GM12878 (cell line): ENCODE measurements around the gene PDF. TPM values are rescaled to one million over a fixed set of nuclear protein-coding genes. Genes with fewer than 3 reads are reported as not detected.

Source experiments
- CBX5 ChIP-seq: sonication (generic); IDR thresholded peaks from 2 replicates; pipeline ENCODE4 v1.6.1; 2016; ENCODE audit warnings: low read depth, moderate library complexity, mild to moderate bottlenecking, inconsistent platforms
- EED ChIP-seq: sonication (generic); IDR thresholded peaks from 2 replicates; pipeline ENCODE4 v1.6.1; 2016; ENCODE audit warnings: antibody characterized with exemption, low read depth
- KLF5 ChIP-seq: fragments of 450-650 bp; IDR thresholded peaks from 2 replicates; pipeline ENCODE4 v1.6.1; 2014; ENCODE audit warnings: mild to moderate bottlenecking; ENCODE audit not compliant: partially characterized antibody
- MXI1 ChIP-seq: fragments of 150-350 bp; IDR thresholded peaks from 2 replicates; pipeline ENCODE4 v1.6.1; 2011; ENCODE audit warnings: low read depth, mild to moderate bottlenecking, inconsistent platforms, low read length, improper control_type of control experiment
- NFYA ChIP-seq: IDR thresholded peaks from 2 replicates; pipeline ENCODE4 v1.6.1; 2011; ENCODE audit warnings: low read depth, mild to moderate bottlenecking, low read length, improper control_type of control experiment, borderline replicate concordance
- PAX8 ChIP-seq: fragments of 450-650 bp; IDR thresholded peaks from 2 replicates; pipeline ENCODE4 v1.6.1; 2017; ENCODE audit warnings: mild to moderate bottlenecking, moderate library complexity
- PML ChIP-seq: IDR thresholded peaks from 2 replicates; pipeline ENCODE4 v1.6.1; 2012; ENCODE audit warnings: low read length, inconsistent platforms
- SIN3A ChIP-seq: IDR thresholded peaks from 2 replicates; pipeline ENCODE4 v1.6.1; 2012; ENCODE audit warnings: low read depth, low read length, improper control_type of control experiment
- SIX5 ChIP-seq: IDR thresholded peaks from 2 replicates; pipeline ENCODE4 v1.6.1; 2011; ENCODE audit warnings: mild to moderate bottlenecking, low read depth, low read length, moderate library complexity; ENCODE audit not compliant: severe bottlenecking
- SMC3 ChIP-seq: IDR thresholded peaks from 2 replicates; pipeline ENCODE4 v1.6.1; 2011; ENCODE audit warnings: low read length, improper control_type of control experiment, borderline replicate concordance
- SREBF2 ChIP-seq: IDR thresholded peaks from 2 replicates; pipeline ENCODE4 v1.6.1; 2012; ENCODE audit warnings: mild to moderate bottlenecking, low read length
- TAF1 ChIP-seq: IDR thresholded peaks from 2 replicates; pipeline ENCODE4 v1.6.1; 2011; ENCODE audit warnings: mild to moderate bottlenecking, low read depth, low read length, borderline replicate concordance
- TCF3 ChIP-seq: IDR thresholded peaks from 2 replicates; pipeline ENCODE4 v1.6.1; 2012; ENCODE audit warnings: low read depth, mild to moderate bottlenecking, low read length, borderline replicate concordance; ENCODE audit not compliant: insufficient read depth
- YBX1 ChIP-seq: fragments of 450-650 bp; IDR thresholded peaks from 2 replicates; pipeline ENCODE4 v1.6.1; 2016; ENCODE audit warnings: antibody characterized with exemption
- YY1 ChIP-seq: IDR thresholded peaks from 2 replicates; pipeline ENCODE4 v1.6.1; 2011; ENCODE audit warnings: low read depth, mild to moderate bottlenecking, low read length
- polyA plus RNA-seq, 11 experiments: library from polyadenylated mRNA; depleted of rRNA in 4 of 11; unstranded in 6 of 11; stranded (reverse) in 5 of 11; fragments of >200 nt; fragmentation: Nextera tagmentation in 4 of 11; fragmentation: Illumina TruSeq in 1 of 11; extraction: Ambion mirVana in 4 of 11; extraction: Trizol in 1 of 11; gene quantifications; 1 replicate in 1 of 11; 2 replicates in 10 of 11; pipeline versions ENCODE4 v1.2.1 to v1.2.3, GENCODE V29; 2011 to 2016; ENCODE audit warnings: inconsistent platforms in 2 of 11, missing spikeins in 2 of 11, low read depth in 1 of 11
- total RNA-seq, 4 experiments: library from RNA; depleted of rRNA in 3 of 4; stranded (reverse); fragments of >200 nt in 3 of 4; fragmentation: Illumina TruSeq in 1 of 4; extraction: Trizol in 1 of 4; gene quantifications; 2 replicates each; pipeline versions ENCODE4 v1.2.1 to v1.2.3, GENCODE V29; 2013 to 2021
- TF ChIP-seq, protein P1 (sequence below): IDR thresholded peaks from 2 replicates; pipeline ENCODE4 v1.6.1; 2012; ENCODE audit warnings: mild to moderate bottlenecking, low read depth, low read length
- TF ChIP-seq, protein P2 (sequence below): fragments of 450-650 bp; IDR thresholded peaks from 2 replicates; pipeline ENCODE4 v1.6.1; 2016; ENCODE audit warnings: mild to moderate bottlenecking

The PDF gene
- total and polyA plus RNA-seq, 10 of the 15 experiments (the other 5 are each of a cell fraction or from before 2014, with no cell fraction given), result 0.13 to 44.1 (median 16.7) TPM

DNA sequence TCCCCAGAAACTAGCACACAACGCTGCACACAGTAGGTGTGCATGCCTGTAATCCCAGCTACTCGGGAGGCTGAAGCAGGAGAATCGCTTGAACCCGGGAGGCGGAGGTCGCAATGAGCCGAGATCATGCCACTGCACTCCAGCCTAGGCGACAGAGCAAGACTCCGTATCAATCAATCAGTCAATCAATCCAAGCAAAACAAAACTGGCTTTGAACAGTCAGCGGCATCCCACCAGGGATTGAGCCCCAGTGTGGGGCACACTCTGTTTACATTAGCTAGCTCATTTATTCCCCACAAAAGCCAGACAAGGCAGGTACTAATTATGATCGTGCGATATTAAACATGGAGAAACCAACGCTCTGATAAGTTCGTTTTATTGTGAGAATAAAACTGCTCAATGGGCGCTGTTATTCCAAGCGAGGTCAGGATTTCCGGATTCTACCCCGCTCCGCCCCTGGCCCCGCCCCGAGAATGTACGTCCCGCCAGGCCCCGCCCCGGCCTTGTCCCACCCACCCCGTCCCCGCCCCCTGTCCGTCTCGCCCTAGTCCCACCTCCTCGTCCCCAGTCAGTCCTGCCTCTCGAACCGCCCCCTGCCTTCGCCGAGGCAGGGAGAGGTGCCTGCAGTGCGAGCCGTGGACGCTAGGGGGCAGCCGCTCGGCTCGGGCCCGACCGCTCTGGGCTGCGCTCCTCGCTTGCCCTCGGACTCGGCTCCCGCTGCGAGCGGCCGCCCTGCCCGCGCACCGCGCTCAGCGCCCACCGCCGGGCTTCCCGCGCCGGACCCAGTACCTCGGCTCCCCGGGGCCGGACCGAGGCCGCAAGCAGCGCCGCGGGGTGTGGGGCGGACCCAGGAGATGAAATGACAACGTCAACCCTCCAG lies 19.5 kb downstream of the PDF start, which contains the start of gene VPS4A (continued):
- TF ChIP-seq, protein P1, sequence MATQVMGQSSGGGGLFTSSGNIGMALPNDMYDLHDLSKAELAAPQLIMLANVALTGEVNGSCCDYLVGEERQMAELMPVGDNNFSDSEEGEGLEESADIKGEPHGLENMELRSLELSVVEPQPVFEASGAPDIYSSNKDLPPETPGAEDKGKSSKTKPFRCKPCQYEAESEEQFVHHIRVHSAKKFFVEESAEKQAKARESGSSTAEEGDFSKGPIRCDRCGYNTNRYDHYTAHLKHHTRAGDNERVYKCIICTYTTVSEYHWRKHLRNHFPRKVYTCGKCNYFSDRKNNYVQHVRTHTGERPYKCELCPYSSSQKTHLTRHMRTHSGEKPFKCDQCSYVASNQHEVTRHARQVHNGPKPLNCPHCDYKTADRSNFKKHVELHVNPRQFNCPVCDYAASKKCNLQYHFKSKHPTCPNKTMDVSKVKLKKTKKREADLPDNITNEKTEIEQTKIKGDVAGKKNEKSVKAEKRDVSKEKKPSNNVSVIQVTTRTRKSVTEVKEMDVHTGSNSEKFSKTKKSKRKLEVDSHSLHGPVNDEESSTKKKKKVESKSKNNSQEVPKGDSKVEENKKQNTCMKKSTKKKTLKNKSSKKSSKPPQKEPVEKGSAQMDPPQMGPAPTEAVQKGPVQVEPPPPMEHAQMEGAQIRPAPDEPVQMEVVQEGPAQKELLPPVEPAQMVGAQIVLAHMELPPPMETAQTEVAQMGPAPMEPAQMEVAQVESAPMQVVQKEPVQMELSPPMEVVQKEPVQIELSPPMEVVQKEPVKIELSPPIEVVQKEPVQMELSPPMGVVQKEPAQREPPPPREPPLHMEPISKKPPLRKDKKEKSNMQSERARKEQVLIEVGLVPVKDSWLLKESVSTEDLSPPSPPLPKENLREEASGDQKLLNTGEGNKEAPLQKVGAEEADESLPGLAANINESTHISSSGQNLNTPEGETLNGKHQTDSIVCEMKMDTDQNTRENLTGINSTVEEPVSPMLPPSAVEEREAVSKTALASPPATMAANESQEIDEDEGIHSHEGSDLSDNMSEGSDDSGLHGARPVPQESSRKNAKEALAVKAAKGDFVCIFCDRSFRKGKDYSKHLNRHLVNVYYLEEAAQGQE, result no peak
- TF ChIP-seq SMC3, result peak; percentile 13; the same call in 1 of the 2 replicates
- 0 out of 2 replicates have a peak, but pooled peaks have one; percentile 37 for TF ChIP-seq MXI1
- peak; percentile 12; the same call in 1 of the 2 replicates for TF ChIP-seq TAF1
- TF ChIP-seq NFYA, result no peak
- TF ChIP-seq YBX1, result no peak
- 0 out of 2 replicates have a peak, but pooled peaks have one; percentile 42 for TF ChIP-seq TCF3
- TF ChIP-seq PML, result 0 out of 2 replicates have a peak, but pooled peaks have one; percentile 60
- TF ChIP-seq PAX8, result no peak
- TF ChIP-seq CBX5, result no peak
- no peak for TF ChIP-seq EED
- TF ChIP-seq SREBF2, result no peak
- TF ChIP-seq SIN3A, result no peak
- peak; percentile 80; the same call in 1 of the 2 replicates for TF ChIP-seq YY1
- TF ChIP-seq, protein P2, sequence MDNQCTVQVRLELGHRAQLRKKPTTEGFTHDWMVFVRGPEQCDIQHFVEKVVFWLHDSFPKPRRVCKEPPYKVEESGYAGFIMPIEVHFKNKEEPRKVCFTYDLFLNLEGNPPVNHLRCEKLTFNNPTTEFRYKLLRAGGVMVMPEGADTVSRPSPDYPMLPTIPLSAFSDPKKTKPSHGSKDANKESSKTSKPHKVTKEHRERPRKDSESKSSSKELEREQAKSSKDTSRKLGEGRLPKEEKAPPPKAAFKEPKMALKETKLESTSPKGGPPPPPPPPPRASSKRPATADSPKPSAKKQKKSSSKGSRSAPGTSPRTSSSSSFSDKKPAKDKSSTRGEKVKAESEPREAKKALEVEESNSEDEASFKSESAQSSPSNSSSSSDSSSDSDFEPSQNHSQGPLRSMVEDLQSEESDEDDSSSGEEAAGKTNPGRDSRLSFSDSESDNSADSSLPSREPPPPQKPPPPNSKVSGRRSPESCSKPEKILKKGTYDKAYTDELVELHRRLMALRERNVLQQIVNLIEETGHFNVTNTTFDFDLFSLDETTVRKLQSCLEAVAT, result peak; percentile 90
- TF ChIP-seq KLF5, result no peak
- no peak for TF ChIP-seq SIX5
